HG03520 (cell line): ENCODE data around the gene SCARB1.
"Not testable (repeated sequence)": the region's sequence is repeated elsewhere in the genome, so short reads cannot be mapped to it uniquely, and the experiment has no call there.

ENCODE experiments used
- ATAC-seq: cut with Tn5 transposase; IDR thresholded peaks from one replicate; pipeline ENCODE4 v1.9.1; 2021; ENCODE audit warnings: mild to moderate bottlenecking, moderate library complexity; ENCODE audit not compliant: unreplicated experiment

The SCARB1 gene

GRCh38 chr12:124863416-124864325, at the start of gene SCARB1:
SCARB1 (minus strand) TSS chr12:124863864; CDS start chr12:124863720, 144 bp downstream.
- ATAC-seq: peak; percentile 54

DNA sequence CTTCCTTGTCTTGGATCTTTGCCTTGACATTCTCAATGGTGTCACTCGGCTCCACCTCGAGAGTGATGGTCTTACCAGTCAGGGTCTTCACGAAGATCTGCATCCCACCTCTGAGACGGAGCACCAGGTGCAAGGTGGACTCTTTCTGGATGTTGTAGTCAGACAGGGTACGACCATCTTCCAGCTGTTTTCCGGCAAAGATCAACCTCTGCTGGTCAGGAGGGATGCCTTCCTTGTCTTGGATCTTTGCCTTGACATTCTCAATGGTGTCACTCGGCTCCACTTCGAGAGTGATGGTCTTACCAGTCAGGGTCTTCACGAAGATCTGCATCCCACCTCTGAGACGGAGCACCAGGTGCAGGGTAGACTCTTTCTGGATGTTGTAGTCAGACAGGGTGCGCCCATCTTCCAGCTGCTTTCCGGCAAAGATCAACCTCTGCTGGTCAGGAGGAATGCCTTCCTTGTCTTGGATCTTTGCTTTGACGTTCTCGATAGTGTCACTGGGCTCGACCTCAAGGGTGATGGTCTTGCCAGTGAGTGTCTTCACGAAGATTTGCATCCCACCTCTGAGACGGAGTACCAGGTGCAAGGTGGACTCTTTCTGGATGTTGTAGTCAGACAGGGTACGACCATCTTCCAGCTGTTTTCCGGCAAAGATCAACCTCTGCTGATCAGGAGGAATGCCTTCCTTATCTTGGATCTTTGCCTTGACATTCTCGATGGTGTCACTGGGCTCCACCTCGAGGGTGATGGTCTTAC, 49.0 kb upstream of the SCARB1 start:
- not testable (repeated sequence) for ATAC-seq

- ATAC-seq: not testable (repeated sequence)
Observed at GRCh38 chr12:124911521-124911920, 47.9 kb upstream of the SCARB1 start.

- ATAC-seq: no peak
Observed at GRCh38 chr12:124910561-124911478, 47.2 kb upstream of the SCARB1 start.

GRCh38 chr12:124909831-124910560, 46.3 kb upstream of the SCARB1 start:
- ATAC-seq: no peak

GRCh38 chr12:124906606-124907261, 43.1 kb upstream of the SCARB1 start:
- ATAC-seq: peak; percentile 53

GRCh38 chr12:124904306-124905098, 40.8 kb upstream of the SCARB1 start:
- ATAC-seq: no peak

GRCh38 chr12:124902916-124903315, 39.3 kb upstream of the SCARB1 start:
- no peak for ATAC-seq

DNA sequence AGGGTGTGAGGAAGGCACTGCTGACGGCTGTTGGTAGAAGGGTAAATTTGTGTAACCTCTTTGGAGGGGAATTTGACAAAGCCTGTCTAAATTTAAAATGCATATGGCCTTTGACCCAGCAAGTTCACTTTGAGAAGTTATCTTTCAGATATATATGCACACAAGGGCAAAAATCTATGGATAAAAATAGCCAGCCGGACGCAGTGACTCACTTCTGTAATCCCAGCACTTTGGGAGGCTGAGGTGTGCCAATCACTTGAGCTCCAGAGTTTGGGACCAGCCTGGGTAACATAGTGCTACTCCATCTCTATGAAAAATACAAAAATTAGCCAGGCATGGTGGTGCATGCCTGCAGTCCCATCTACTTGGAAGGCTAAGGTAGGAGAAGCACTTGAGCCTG, 37.3 kb upstream of the SCARB1 start:
- no peak for ATAC-seq

DNA sequence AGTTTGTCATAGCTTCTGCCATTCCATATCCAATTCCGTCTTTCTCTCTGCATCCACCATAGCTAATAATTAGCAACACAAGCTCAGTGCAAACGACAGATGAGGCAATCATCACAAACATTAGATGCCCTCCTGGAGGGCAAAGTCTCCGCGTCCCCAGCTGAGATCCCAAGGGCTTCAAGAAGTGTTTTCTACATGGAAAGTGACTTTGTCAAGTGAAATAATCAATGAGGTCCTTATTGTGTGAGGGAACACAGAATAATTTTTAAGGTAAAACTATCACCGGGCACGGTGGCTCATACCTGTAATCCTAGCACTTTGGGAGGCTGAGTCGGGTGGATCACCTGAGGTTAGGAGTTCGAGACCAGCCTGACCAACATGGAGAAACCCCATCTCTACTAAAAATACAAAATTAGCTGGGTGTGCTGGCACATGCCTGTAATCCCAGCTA, 36.7 kb upstream of the SCARB1 start:
- ATAC-seq: not testable (repeated sequence)

- ATAC-seq: no peak
Observed at GRCh38 chr12:124898923-124899294, 35.2 kb upstream of the SCARB1 start.

DNA sequence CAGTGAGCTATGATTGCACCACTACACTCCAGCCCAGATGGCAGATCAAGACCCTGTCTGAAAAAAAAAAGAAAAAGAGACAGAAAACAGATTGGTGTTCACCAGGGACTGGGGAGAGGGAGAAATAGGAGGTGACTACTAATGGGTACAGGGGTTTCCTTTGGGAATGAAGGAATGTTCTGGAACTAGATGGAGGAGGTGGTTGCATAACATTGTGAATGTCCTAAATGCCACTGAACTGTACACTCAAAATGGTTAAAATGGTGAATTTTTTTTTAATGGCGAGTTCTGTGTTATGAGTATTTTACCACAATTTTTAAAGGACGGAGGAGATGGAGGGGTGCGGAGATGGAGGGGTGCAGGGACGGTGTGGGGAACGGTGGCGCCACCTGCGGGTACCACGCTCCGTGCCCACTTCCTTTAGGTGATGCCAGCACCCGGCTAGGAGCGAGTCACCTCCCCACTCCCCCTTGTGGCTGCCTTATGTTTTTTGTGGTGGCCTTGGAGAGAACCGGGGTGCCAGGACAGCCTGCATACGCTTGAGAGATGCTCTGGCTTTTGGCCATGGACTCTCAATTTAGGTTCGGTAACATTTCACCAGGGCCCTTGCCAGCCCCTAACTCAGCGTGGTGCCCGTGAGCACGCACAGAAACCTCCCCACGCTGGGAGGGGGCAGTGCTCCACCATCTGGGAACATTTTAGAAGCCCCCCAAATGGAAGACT, 34.7 kb upstream of the SCARB1 start:
- no peak for ATAC-seq

- ATAC-seq: no peak
Observed at GRCh38 chr12:124896461-124896860, 32.8 kb upstream of the SCARB1 start.

DNA sequence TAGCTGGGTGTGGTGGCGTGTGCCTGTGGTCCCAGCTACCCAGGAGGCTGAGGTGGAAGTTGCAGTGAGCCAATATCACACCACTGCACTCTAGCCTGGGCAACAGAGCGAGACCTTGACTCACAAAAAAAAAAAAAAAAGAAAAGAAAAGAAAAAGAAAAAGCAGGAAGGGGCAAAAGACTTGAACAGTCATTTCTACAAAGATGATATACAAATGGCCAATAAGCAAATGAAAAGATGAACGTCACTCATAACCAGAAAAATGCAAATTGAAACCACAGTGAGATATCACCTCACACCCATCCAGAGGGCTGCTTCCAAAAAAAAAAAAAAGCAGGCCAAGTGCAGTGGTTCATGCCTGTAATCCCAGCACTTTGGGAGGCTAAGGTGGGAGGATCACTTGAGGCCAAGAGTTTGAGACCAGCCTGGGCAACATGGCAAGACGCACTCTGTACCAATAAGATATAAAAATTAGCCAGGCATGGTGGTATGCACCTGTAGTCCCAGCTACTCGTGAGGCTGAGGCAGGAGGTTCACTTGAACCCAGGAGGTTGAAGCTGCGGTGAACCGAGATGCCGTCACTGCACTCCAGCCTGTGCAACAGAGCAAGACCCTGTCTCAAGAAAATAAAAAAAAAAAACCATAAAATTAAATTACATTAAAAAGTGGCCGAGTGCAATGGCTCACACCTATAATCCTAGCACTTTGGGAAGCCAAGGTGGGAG, 30.3 kb upstream of the SCARB1 start:
- ATAC-seq: peak; percentile 60

- ATAC-seq: no peak
Observed at GRCh38 chr12:124888260-124888659, 24.6 kb upstream of the SCARB1 start.

DNA sequence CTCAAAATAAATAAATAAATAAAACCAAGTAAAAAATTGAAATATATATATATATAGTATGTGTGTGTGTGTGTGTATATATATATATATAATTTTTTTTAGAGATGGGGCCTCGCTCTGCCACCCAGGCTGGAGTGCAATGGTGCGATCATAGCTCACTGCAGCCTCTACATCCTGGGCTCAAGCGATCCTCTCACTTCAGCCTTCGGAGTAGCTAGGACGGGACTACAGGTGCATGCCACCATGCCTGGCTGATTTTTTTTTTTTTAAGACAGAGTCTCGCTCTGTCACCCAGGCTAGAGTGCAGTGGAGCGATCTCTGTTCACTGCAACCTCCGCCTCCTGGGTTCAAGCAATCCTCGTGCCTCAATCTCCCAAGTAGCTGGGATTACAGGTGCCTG, 24.1 kb upstream of the SCARB1 start:
- ATAC-seq: not testable (repeated sequence)
